Kasumi-1 (cell line): Measurements from ENCODE around the gene SDF4.

Experiments
- DNase-seq, 2 experiments: peaks; one replicate each; lab custom pipeline; 2025; lab: John Stamatoyannopoulos, UW

The SDF4 gene

DNA sequence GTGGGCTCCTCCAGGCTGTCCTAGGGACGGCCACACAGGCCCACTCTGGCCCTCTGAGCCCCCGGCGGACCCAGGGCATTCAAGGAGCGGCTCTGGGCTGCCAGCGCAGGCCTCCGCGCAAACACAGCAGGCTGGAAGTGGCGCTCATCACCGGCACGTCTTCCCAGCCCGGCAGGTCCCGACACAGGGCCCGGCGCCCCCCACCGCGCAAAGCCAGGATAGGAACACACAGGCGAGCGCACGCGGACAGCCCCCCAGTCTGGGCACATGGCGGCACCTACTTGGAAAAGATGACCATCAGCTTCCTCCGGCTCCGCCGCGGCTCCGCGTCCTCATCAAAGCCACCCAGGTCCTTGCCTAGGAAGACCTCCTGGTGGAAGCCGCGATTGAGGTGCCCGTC lies 3.6 kb downstream of the SDF4 start:
- DNase-seq: no peak

DNA sequence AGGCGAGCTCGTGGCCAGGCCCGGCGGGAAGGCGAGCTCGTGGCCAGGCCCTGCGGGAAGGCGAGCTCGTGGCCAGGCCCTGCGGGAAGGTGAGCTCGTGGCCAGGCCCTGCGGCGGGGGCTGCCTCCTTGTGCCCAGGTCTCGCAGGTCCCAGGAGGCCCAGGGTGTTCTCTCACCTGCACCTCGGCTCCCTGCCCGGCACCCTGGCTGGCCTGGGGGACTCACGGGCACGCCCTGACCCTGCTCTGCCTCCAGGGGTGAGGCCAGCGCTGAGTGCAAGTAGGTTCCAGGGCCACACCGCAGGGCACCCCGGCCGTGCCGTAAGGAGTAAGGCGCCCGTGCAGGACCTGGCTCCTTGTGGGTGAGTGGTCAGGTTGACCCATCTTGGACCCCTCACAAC lies 4.4 kb downstream of the SDF4 start:
- no peak for DNase-seq

- no peak for DNase-seq
Measured at GRCh38 chr1:1226566-1227362, 5.0 kb downstream of the SDF4 start.

- DNase-seq: no peak
Measured at GRCh38 chr1:1225913-1226312, 5.9 kb downstream of the SDF4 start.

GRCh38 chr1:1225238-1225845 lies 6.5 kb downstream of the SDF4 start:
- no peak for DNase-seq

GRCh38 chr1:1223891-1224290 lies 7.9 kb downstream of the SDF4 start:
- DNase-seq: no peak

GRCh38 chr1:1223321-1223720 lies 8.5 kb downstream of the SDF4 start:
- no peak for DNase-seq

GRCh38 chr1:1222575-1223225 lies 9.1 kb downstream of the SDF4 start:
- DNase-seq: no peak

DNA sequence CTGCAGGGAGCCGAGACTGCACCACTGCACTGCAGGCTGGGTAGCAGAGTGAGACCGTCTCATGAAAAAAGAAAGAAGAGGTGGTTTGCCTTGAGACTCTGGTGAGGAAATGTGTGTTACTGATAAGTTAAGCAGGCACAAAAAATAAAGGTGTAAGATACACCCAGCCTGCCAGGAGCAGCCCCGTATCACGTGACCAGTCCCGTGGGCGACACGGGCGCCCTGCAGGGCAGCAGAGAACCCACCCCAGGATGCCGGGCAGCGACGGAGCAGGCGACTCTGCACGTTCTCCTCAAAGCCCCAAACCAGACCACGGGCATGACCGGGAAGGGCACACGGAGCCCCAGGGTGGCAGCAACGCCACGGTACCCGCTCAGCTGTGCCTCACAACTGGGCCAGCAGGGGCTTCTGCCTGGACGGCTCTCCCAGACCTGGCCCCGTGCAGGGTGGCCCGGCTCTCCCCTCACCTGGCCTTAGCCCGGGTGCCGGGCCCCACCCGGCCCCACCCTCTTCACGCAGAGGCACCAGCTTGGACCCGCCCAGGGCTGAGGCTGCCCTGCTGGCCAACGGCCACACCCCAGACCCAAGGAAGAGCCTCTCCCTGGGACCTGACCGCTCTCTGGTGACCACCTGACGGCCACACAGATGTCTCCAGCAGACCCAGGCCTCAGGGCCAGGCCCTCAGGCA lies 9.8 kb downstream of the SDF4 start:
- no peak for DNase-seq

DNA sequence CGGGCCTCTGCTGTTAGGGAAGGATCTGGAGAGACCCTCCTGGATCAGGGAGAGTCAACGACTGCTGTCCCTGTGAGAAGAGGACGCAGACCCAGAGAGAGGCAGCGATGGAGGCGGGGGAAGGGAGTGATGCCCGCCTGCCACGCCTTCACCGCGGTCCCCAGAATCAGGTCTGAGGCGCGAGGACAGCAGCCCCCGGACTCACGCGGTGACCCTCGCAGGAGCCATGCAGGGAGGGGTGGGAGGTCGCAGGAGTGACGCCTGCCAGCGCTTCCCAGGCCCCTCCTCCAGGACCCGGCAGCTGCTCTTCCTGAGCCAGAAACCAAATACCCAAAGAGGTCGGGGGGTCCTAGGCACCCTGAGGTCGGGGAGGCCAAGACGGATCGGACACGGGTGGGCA lies 11.6 kb downstream of the SDF4 start:
- DNase-seq: no peak

GRCh38 chr1:1219341-1219740 lies 12.5 kb downstream of the SDF4 start:
- no peak for DNase-seq

DNA sequence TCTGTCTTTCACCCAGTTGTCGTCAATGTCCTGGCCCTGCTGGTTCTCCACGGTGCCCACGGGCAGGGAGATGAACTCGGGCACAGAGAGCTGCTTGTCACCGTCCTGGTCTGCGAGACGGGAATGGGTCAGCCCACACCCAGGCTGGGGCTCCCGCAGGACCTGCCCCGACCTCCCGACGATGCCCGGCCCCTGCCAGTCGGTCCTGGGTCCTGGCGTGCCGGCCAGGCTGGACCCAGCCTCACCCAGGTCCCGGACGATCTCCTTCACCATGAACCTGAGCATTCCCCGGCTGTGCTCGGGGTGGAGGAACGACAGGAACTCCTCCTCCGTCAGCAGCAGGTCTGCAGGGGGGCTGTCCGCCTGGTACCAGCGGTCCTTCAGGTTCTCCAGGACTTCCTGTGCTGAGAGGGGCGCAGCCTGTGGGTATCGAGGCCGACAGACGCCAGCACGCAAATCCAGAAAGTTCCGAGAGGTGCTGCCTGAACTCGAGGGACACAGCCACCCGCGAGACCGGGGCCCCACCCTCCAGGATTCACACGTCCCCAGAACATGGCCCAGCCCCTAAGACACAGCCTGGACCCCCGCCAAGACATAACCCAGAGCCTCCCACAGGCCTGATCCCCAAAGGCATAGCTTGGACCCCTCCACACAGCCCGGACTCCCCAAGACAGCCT lies 13.1 kb downstream of the SDF4 start:
- no peak for DNase-seq

- DNase-seq: no peak
Measured at GRCh38 chr1:1217621-1218523, 13.9 kb downstream of the SDF4 start.

DNA sequence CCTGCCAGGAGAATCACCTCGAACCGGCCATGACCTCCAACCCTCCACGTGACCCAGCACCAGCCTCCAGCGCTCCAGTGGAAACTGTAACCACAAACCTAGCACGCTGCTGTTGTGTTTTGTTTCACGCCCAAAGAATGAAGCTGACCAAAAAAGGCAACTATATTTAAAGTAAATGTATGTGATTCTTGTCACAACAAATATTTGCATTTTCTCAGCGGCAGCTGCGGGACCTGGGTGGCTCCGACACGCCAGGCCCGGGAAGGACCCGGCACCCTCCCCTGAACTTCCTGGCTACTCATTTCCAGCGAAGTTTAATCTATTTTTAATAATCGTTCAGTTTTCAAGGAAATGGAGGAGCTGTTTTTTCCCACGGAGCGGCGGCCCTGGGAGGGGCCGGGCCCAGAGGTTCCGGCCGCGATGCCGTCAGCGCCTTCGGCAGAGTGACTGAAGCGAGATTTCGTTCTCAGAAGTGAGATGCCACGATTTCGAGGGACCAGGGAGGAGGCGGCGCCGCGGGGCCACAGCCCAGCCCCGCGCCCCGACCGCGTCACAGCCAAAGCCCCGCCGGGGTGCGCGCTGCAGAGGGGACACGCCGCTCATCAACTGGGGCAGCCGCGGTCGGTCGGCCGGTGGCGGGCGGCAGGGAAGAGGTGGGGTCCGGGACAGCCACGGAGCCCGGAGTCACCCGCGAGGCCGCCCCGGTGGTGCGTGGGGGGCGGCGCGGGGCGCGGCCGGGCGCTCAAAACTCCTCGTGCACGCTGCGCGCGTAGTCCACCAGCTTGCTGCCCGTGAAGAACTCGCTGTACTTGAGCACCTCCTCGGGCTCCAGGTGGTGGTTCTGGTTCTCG lies 14.8 kb downstream of the SDF4 start:
- no peak for DNase-seq

GRCh38 chr1:1215881-1216605 lies 15.8 kb downstream of the SDF4 start:
- DNase-seq: no peak

- DNase-seq: no peak
Measured at GRCh38 chr1:1215080-1215676, 16.6 kb downstream of the SDF4 start.

GRCh38 chr1:1213345-1214265 lies 18.2 kb downstream of the SDF4 start, which contains the start of gene TNFRSF4:
TSS of gene TNFRSF4 (minus strand) at chr1:1214153. CDS start at chr1:1214127, 26 bp downstream.
- DNase-seq: no peak
